Stromal cell of bone marrow (primary cell): ENCODE results near the gene PHLDB1.

Source experiments
- DNase-seq: peaks from one replicate; pipeline ENCODE4 v3.0.0-alpha.2; 2012; ENCODE audit warnings: low read depth

PHLDB1 gene

GRCh38 chr11:118688851-118689502 is 81.6 kb downstream of the PHLDB1 start:
- DNase-seq, result no peak

- DNase-seq, result no peak
These were observed 82.1 kb downstream of the PHLDB1 start for GRCh38 chr11:118689503-118689851.

- peak; percentile 86 for DNase-seq
These were observed 82.6 kb downstream of the PHLDB1 start for GRCh38 chr11:118689852-118690552.

DNA sequence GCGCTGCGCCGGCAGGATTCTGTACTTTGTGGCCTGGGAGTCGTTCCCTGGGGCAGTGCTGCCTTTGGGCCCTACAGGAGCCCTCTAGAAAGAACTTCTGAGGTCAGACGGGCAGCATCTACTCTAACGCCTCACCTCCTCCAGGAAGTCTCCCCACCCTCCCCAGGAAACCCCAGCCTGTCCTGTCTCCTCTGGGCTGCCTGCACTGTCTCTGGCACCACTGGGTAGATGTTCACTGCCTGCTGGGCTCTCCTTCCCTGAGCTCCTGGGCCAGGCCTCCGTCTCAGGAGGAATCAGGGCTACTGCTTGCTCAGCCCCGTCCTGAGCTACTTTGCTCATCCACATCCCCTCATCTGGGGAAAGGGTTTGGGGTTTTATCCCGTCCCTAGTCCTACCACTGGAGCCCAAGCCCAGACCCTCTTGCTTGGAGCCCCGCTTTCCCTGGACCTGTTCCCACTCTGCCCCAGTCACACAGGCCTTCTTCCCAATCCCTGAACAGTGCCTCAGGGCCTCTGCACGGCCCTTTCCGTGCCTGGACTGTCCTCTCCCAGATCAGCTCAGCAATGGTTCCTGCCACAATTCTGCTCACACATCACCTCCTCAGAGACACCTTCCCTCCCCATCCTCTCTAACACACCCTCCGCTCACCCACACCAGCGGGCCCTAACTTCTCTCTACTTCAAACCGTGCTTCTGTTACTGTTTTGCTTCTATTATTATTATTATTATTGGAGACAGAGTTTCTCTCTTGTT is 83.3 kb downstream of the PHLDB1 start:
- DNase-seq, result no peak

GRCh38 chr11:118691926-118692830 is 84.8 kb downstream of the PHLDB1 start:
- DNase-seq, result no peak

DNA sequence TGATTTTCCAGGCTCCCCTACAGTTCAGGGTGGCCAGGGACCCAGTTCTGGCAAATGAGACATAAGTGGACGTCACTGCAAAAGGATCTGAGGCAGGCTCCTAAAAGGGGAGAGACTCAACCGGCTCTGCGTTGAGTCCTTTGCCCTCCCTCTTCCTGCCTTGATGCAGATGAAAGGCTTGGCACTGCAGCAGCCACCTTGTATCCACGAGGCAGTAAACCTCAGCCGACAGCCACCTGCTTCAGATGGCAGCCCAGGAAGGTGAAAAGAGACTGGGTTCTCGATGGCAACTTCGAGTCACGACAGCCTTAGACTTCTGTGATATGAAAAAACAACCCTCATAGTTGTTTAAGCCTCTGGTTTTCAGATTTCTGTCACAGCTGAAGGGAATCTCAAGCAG is 86.8 kb downstream of the PHLDB1 start:
- DNase-seq, result no peak

- DNase-seq, result no peak
These were observed 87.4 kb downstream of the PHLDB1 start for GRCh38 chr11:118694771-118695170.

- no peak for DNase-seq
These were observed 89.3 kb downstream of the PHLDB1 start for GRCh38 chr11:118696673-118697226.

DNA sequence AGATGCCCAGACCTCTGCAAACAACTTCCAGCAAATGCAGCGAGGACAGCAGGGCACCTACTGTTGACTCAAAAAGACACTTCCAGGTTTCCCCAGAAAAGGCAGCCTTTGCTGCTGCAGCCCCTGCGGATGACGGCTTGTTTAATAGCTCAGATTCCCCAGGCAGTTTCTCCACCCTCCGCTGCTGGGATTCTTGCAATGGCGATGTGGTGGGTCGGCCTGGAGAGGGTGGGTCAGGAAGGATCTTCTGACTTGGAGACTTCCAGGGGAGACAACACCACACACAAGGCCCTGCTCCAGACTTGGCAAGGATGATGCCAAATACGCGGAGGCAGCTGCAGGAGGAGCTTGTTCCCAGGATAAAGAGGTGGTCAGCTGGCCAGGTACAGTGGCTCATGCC is 89.9 kb downstream of the PHLDB1 start:
- DNase-seq, result no peak

DNA sequence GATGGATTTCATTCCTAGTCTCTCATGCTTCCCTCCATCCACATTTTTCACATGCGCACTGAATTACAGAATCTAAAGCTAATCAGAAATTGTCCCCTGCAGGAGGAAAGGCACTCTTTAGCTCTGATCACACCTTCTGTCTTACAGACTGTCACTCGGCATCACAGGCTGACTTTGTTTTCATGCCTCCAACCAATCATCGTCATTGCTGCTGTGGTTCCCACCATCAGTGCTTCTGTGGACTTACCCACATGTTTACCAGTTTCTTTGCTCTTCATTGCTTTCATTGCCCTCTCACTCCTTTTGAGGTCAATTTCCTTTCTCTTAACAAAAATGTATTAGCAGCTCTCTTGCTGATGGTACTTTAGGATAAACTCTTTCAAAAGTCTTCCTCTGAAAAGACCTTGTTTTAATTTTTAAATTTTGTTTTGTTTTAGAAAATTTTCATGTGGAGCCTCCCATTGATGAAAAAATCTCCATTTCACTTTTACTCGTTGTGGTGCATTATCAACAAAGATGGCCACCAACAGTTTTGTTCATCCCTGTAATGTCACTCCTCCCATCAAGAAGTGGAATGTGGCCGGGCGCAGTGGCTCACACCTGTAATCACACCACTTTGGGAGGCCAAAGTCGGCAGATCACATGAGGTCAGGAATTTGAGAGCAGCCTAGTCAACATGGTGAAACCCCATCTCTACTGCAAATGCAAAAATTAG is 92.2 kb downstream of the PHLDB1 start:
- DNase-seq, result no peak

GRCh38 chr11:118703563-118704106 is 96.2 kb downstream of the PHLDB1 start:
- no peak for DNase-seq

- no peak for DNase-seq
These were observed 97.8 kb downstream of the PHLDB1 start for GRCh38 chr11:118705111-118705741.

DNA sequence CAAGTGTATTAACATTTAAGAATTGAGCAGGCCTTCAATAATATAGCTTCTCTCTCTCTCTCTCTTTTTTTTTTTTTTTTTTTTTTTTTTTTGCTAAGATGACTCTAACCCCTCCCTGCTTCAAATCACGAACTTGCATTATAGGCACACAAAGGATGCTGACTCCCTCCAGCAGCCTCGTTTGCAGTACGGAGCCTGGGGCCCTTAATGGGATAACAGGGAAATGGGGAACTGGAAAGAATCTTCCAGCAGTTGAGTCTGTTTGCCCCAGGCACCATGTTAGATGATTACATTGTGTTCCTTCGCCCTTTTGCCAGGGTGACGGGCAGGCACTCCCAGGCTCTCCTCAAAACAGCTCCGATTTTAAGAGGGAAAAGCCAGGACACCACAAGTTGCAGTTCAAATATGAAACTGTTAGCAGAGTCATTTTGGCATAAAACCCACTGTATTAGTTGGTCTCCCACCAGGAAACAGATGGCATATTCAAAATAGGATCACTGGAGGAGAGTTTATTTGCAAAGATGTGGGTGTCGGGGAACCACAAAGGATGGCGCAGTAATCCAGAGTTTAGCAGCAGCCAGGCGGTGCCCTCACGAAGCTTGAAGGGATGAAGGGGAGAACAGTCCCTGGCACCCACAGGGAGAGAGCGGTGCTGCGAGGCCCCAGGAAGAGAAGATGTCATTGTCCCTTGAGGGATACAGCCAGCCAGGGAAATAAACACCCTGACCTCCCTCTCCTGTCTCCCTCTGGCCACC is 98.6 kb downstream of the PHLDB1 start:
- no peak for DNase-seq

- DNase-seq, result no peak
These were observed 99.1 kb downstream of the PHLDB1 start for GRCh38 chr11:118706546-118706825.
